NCI-H345 treated with DMSO at 0.1 percent for 48 hours (cell line): ENCODE measurements around the gene SLC10A6.

ENCODE experiments used
- DNase-seq: peaks from one replicate; lab custom pipeline; 2025; ENCODE audit not compliant: unreplicated experiment; lab: John Stamatoyannopoulos, UW

Gene SLC10A6

GRCh38 chr4:86848136-86848535 lies 1.0 kb downstream of the SLC10A6 start:
- no peak for DNase-seq

- DNase-seq, result no peak
Measured at GRCh38 chr4:86847571-86847970, 1.6 kb downstream of the SLC10A6 start.

- no peak for DNase-seq
Measured at GRCh38 chr4:86846921-86847320, 2.3 kb downstream of the SLC10A6 start.

GRCh38 chr4:86845593-86845992 lies 3.6 kb downstream of the SLC10A6 start:
- no peak for DNase-seq

GRCh38 chr4:86841309-86841708 lies 7.9 kb downstream of the SLC10A6 start:
- no peak for DNase-seq

- no peak for DNase-seq
Measured at GRCh38 chr4:86840858-86841257, 8.3 kb downstream of the SLC10A6 start.

- no peak for DNase-seq
Measured at GRCh38 chr4:86837691-86838503, 11.3 kb downstream of the SLC10A6 start.

GRCh38 chr4:86835677-86836076 lies 13.5 kb downstream of the SLC10A6 start:
- no peak for DNase-seq

GRCh38 chr4:86834901-86835300 lies 14.3 kb downstream of the SLC10A6 start:
- DNase-seq, result no peak

- DNase-seq, result no peak
Measured at GRCh38 chr4:86833615-86834014, 15.6 kb downstream of the SLC10A6 start.

- DNase-seq, result no peak
Measured at GRCh38 chr4:86831262-86832130, 17.7 kb downstream of the SLC10A6 start.

GRCh38 chr4:86825511-86825910 lies 23.7 kb downstream of the SLC10A6 start:
- DNase-seq, result no peak

GRCh38 chr4:86822136-86822535 lies 27.0 kb downstream of the SLC10A6 start:
- DNase-seq, result no peak

GRCh38 chr4:86821151-86821550 lies 28.0 kb downstream of the SLC10A6 start:
- DNase-seq, result no peak

GRCh38 chr4:86819561-86819960 lies 29.6 kb downstream of the SLC10A6 start:
- DNase-seq, result no peak

- no peak for DNase-seq
Measured at GRCh38 chr4:86818841-86819240, 30.3 kb downstream of the SLC10A6 start.

- no peak for DNase-seq
Measured at GRCh38 chr4:86818211-86818610, 31.0 kb downstream of the SLC10A6 start.

- no peak for DNase-seq
Measured at GRCh38 chr4:86816501-86817273, 32.5 kb downstream of the SLC10A6 start.

GRCh38 chr4:86815653-86816052 lies 33.5 kb downstream of the SLC10A6 start:
- no peak for DNase-seq

- no peak for DNase-seq
Measured at GRCh38 chr4:86810847-86811246, 38.3 kb downstream of the SLC10A6 start.

GRCh38 chr4:86809809-86810208 lies 39.4 kb downstream of the SLC10A6 start:
- DNase-seq, result no peak
